ENCODE results near the gene TRAF3.

The TRAF3 gene

GRCh38 chr14:102776761-102777710 is at the start of gene TRAF3:
Gene TRAF3, plus strand, starts transcription at chr14:102777449. Its CDS starts 92,753 bp downstream, at chr14:102870202.
- DNase-seq: no peak

- no peak for DNase-seq
Measured at GRCh38 chr14:102728501-102728900, 48.7 kb upstream of the TRAF3 start.

- no peak for DNase-seq
Measured at GRCh38 chr14:102729268-102729667, 48.0 kb upstream of the TRAF3 start.

- DNase-seq: no peak
Measured at GRCh38 chr14:102729825-102730224, 47.4 kb upstream of the TRAF3 start.

- no peak for DNase-seq
Measured at GRCh38 chr14:102731101-102731870, 46.0 kb upstream of the TRAF3 start.

GRCh38 chr14:102731871-102732800 is 45.1 kb upstream of the TRAF3 start:
- DNase-seq: no peak

GRCh38 chr14:102732924-102733323 is 44.3 kb upstream of the TRAF3 start:
- no peak for DNase-seq

GRCh38 chr14:102733326-102733725 is 43.9 kb upstream of the TRAF3 start:
- no peak for DNase-seq

- no peak for DNase-seq
Measured at GRCh38 chr14:102734436-102734835, 42.8 kb upstream of the TRAF3 start.

GRCh38 chr14:102736956-102737355 is 40.3 kb upstream of the TRAF3 start:
- no peak for DNase-seq

- no peak for DNase-seq
Measured at GRCh38 chr14:102737402-102738372, 39.6 kb upstream of the TRAF3 start.

GRCh38 chr14:102738373-102739189 is 38.7 kb upstream of the TRAF3 start:
- no peak for DNase-seq

- no peak for DNase-seq
Measured at GRCh38 chr14:102739190-102739469, 38.1 kb upstream of the TRAF3 start.

- DNase-seq: no peak
Measured at GRCh38 chr14:102746634-102747438, 30.4 kb upstream of the TRAF3 start.

GRCh38 chr14:102748806-102749205 is 28.4 kb upstream of the TRAF3 start:
- no peak for DNase-seq

- no peak for DNase-seq
Measured at GRCh38 chr14:102749393-102750305, 27.6 kb upstream of the TRAF3 start.

GRCh38 chr14:102750376-102750775 is 26.9 kb upstream of the TRAF3 start:
- DNase-seq: no peak

GRCh38 chr14:102751088-102751487 is 26.2 kb upstream of the TRAF3 start:
- no peak for DNase-seq

Data from cortex of kidney (tissue), 1 donor.